Ovary (tissue), 3 donors: ENCODE data around the gene PIGO.

Source experiments
- CTCF ChIP-seq, 3 donors: fragments of 450-650 bp in 2 of 3; fragments of 200-600 bp in 1 of 3; IDR thresholded peaks; one replicate each; pipeline versions ENCODE4 v1.5.1 to v1.8.0; 2016 to 2022; ENCODE audit warnings: antibody characterized with exemption in 3 of 3, mild to moderate bottlenecking in 1 of 3
- POLR2A ChIP-seq: fragments of 450-650 bp; IDR thresholded peaks from one replicate; pipeline ENCODE4 v1.6.1; 2017; ENCODE audit warnings: antibody characterized with exemption, mild to moderate bottlenecking, moderate library complexity
- donor health status: DM: no; HTN: no; CAD: no.

GRCh38 chr9:35073279-35073612, 23.1 kb downstream of the PIGO start:
- TF ChIP-seq CTCF (IDR thresholded peaks at IDR 0.05) (no peak), POLR2A (no peak)
